WTC11 (cell line): ENCODE measurements around the gene LSM12. TPM values are rescaled to one million over a fixed set of nuclear protein-coding genes. Genes with fewer than 3 reads are reported as not detected.

Source experiments
- ATAC-seq: fragments of 200-7000 bp; cut with Tn5 transposase; 2 replicates; pipeline ENCODE4 v1.10.0; 2021; ENCODE audit warnings: mild to moderate bottlenecking, moderate library complexity
- CTCF ChIA-PET: fragments of 300-600 bp; sonication (Branson Sonifier 250); formaldehyde crosslinking; loops from one replicate; lab custom pipeline; 2021; ENCODE audit warnings: antibody characterized with exemption; lab: Charles Lee
- POLR2A ChIA-PET: fragments of 350-600 bp; sonication (Branson Sonifier 250); formaldehyde crosslinking; loops from one replicate; lab custom pipeline; 2021; ENCODE audit warnings: antibody characterized with exemption; lab: Charles Lee
- DNase-seq: peaks from one replicate; pipeline ENCODE4 v3.0.0; 2021; ENCODE audit warnings: low spot score
- H3K27ac Mint-ChIP-seq: 2 replicates; pipeline ENCODE4 v1.8.0; 2021; ENCODE audit warnings: mixed read lengths
- H3K27me3 Mint-ChIP-seq: 2 replicates; pipeline ENCODE4 v1.8.0; 2021; ENCODE audit warnings: low read depth, mild to moderate bottlenecking, moderate library complexity, mixed read lengths
- H3K36me3 Mint-ChIP-seq: 2 replicates; pipeline ENCODE4 v1.8.0; 2021; ENCODE audit warnings: mixed read lengths
- H3K4me1 Mint-ChIP-seq: 2 replicates; pipeline ENCODE4 v1.8.0; 2022; ENCODE audit warnings: mixed read lengths
- H3K4me3 Mint-ChIP-seq: 2 replicates; pipeline ENCODE4 v1.8.0; 2021; ENCODE audit warnings: mild to moderate bottlenecking, moderate library complexity, mixed read lengths
- H3K9me3 Mint-ChIP-seq: 2 replicates; pipeline ENCODE4 v1.8.0; 2021; ENCODE audit warnings: mixed read lengths
- CREB1 ChIP-seq: sonication (generic); formaldehyde crosslinking; IDR thresholded peaks from 2 replicates; pipeline ENCODE4 v1.8.0; 2023; ENCODE audit warnings: mild to moderate bottlenecking, missing genetic modification reagents
- CREM ChIP-seq: sonication (generic); formaldehyde crosslinking; IDR thresholded peaks from 2 replicates; pipeline ENCODE4 v1.8.1; 2022; ENCODE audit warnings: mild to moderate bottlenecking, missing genetic modification reagents, moderate library complexity
- EMX1 ChIP-seq: fragments of 250-450 bp; sonication (Bioruptor Pico); IDR thresholded peaks from 2 replicates; pipeline ENCODE4 v1.8.0; 2021; ENCODE audit warnings: mild to moderate bottlenecking
- ETV6 ChIP-seq: sonication (generic); formaldehyde crosslinking; IDR thresholded peaks from 2 replicates; pipeline ENCODE4 v1.8.1; 2022; ENCODE audit warnings: mild to moderate bottlenecking, missing genetic modification reagents
- FOXP1 ChIP-seq: sonication (generic); formaldehyde crosslinking; IDR thresholded peaks from 2 replicates; pipeline ENCODE4 v1.8.0; 2022; ENCODE audit warnings: missing genetic modification reagents, mild to moderate bottlenecking, moderate library complexity, borderline replicate concordance
- NR3C1 ChIP-seq: sonication (generic); formaldehyde crosslinking; conservative IDR thresholded peaks from 2 replicates; pipeline ENCODE4 v1.8.1; 2023; ENCODE audit warnings: low read depth, mild to moderate bottlenecking, missing genetic modification reagents
- SP1 ChIP-seq: sonication (generic); formaldehyde crosslinking; conservative IDR thresholded peaks from 2 replicates; pipeline ENCODE4 v1.8.1; 2022; ENCODE audit warnings: missing genetic modification reagents
- ZBTB21 ChIP-seq: sonication (generic); formaldehyde crosslinking; IDR thresholded peaks from 2 replicates; pipeline ENCODE4 v1.8.1; 2023; ENCODE audit warnings: mild to moderate bottlenecking, missing genetic modification reagents, borderline replicate concordance
- total RNA-seq: library from RNA; stranded (reverse); gene quantifications from 3 replicates; pipeline ENCODE4 v1.2.3, GENCODE V29; 2021
- TF ChIP-seq, protein P1 (sequence below): fragments of 250-450 bp; sonication (Bioruptor Pico); conservative IDR thresholded peaks from 2 replicates; pipeline ENCODE4 v1.9.0; 2021; ENCODE audit warnings: mild to moderate bottlenecking
- TF ChIP-seq, protein P2 (sequence below): sonication (generic); formaldehyde crosslinking; IDR thresholded peaks from 2 replicates; pipeline ENCODE4 v1.8.1; 2023; ENCODE audit warnings: mild to moderate bottlenecking, missing genetic modification reagents, moderate library complexity
- TF ChIP-seq, protein P3 (sequence below): sonication (generic); formaldehyde crosslinking; IDR thresholded peaks from 2 replicates; pipeline ENCODE4 v1.8.0; 2022; ENCODE audit warnings: mild to moderate bottlenecking, missing genetic modification reagents
- TF ChIP-seq, protein P4 (sequence below): fragments of 250-450 bp; sonication (Bioruptor Pico); IDR thresholded peaks from 2 replicates; pipeline ENCODE4 v1.9.0; 2021; ENCODE audit warnings: mild to moderate bottlenecking
- TF ChIP-seq, protein P5 (sequence below): sonication (generic); formaldehyde crosslinking; IDR thresholded peaks from 2 replicates; pipeline ENCODE4 v1.8.0; 2023; ENCODE audit warnings: mild to moderate bottlenecking, missing genetic modification reagents
- TF ChIP-seq, protein P6 (sequence below): sonication (generic); formaldehyde crosslinking; IDR thresholded peaks from 2 replicates; pipeline ENCODE4 v1.8.1; 2022; ENCODE audit warnings: mild to moderate bottlenecking, missing genetic modification reagents, moderate library complexity, borderline replicate concordance
- TF ChIP-seq, protein P7 (sequence below): sonication (generic); formaldehyde crosslinking; IDR thresholded peaks from 2 replicates; pipeline ENCODE4 v1.8.0; 2023; ENCODE audit warnings: missing genetic modification reagents, mild to moderate bottlenecking, borderline replicate concordance
- TF ChIP-seq, protein P8 (sequence below): sonication (generic); formaldehyde crosslinking; IDR thresholded peaks from 2 replicates; pipeline ENCODE4 v1.8.1; 2023; ENCODE audit warnings: mild to moderate bottlenecking, missing genetic modification reagents
- TF ChIP-seq, protein P9 (sequence below): fragments of 200-600 bp; IDR thresholded peaks from 2 replicates; pipeline ENCODE4 v1.8.0; 2022; ENCODE audit warnings: antibody characterized with exemption

LSM12 gene
- total RNA-seq, 1 experiment from 2014 or later: 102 TPM

DNA sequence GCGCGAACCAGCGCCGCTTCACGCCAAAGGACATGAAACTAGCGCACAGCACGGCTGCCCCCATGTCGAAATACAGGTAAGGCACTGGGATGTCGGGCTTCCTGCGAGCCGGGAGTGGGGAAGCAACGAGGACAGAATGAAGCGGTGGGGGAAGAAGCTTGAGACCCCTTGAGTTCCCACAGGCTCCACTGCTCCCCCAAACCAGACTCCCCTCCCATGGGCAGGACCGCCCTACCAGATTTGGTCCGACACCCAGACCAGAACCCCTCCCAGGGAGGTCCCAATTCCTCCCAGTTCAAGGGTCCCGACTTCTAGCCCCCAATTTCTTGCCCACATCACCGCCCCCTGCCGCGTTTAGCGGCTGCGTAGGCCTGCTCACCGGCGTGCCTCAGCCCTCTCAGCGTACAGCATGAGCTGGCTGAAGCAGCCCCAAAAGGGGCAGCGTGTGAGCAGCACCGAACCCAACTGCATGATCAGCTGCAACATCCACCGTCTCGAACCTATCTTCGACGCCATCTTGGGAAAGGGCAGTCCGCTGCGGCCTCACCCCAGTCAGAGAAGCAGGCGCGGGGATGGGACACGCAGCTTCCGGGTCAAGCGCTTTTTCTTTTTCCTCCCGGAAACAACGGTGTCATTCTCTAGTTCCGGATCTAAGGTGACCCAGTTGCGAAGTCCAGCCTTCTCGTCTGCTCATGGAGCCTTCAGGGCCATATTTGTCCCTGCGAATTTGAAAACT is 51.9 kb downstream of the LSM12 start, which contains the start of gene TMEM101 (continued):
- TF ChIP-seq, protein P1, sequence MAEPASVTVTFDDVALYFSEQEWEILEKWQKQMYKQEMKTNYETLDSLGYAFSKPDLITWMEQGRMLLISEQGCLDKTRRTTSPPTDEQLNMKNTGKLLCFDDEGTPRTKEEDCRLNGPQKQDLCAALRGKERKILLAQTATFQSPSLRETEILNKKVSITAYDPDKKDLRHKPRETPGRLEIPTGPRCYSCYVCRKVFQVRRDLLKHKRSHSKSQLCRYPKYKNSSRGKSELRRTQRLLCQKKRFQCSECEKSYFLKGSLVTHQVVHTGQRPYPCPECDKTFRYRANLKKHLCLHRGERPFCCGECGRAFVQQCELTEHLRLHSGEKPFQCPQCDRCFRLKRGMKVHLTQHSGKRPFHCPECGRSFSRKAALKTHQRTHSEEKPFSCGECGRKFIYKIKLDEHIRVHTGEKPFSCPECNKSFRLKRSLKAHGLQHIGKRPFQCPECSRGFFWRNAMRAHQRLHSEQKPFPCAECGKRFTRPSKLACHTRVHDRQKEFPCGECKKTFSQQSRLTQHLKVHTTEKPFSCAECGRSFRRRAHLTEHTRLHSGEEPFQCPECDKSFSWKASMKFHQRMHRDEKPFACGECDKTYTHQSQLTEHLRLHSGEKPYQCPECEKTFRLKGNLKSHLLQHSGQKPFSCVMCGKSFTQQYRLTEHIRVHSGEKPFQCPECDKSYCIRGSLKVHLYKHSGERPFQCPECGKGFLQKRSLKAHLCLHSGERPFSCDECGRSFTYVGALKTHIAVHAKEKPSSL (CRISPR knock-in tag): no peak
- TF ChIP-seq ETV6 (CRISPR knock-in tag) (peak; percentile 54; the same call in 1 of the 2 replicates), FOXP1 (CRISPR knock-in tag) (peak; percentile 73; the same call in 1 of the 2 replicates), ZBTB21 (CRISPR knock-in tag) (0 out of 2 replicates have a peak, but pooled peaks have one; percentile 17), CREB1 (peak; percentile 79), CREM (CRISPR knock-in tag) (peak; percentile 93), EMX1 (CRISPR knock-in tag) (peak; percentile 79; the same call in 1 of the 2 replicates)
- TF ChIP-seq, protein P2, sequence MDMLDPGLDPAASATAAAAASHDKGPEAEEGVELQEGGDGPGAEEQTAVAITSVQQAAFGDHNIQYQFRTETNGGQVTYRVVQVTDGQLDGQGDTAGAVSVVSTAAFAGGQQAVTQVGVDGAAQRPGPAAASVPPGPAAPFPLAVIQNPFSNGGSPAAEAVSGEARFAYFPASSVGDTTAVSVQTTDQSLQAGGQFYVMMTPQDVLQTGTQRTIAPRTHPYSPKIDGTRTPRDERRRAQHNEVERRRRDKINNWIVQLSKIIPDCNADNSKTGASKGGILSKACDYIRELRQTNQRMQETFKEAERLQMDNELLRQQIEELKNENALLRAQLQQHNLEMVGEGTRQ (CRISPR knock-in tag): peak; percentile 72
- TF ChIP-seq, protein P3, sequence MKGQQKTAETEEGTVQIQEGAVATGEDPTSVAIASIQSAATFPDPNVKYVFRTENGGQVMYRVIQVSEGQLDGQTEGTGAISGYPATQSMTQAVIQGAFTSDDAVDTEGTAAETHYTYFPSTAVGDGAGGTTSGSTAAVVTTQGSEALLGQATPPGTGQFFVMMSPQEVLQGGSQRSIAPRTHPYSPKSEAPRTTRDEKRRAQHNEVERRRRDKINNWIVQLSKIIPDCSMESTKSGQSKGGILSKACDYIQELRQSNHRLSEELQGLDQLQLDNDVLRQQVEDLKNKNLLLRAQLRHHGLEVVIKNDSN (CRISPR knock-in tag): peak; percentile 68; the same call in 1 of the 2 replicates

DNA sequence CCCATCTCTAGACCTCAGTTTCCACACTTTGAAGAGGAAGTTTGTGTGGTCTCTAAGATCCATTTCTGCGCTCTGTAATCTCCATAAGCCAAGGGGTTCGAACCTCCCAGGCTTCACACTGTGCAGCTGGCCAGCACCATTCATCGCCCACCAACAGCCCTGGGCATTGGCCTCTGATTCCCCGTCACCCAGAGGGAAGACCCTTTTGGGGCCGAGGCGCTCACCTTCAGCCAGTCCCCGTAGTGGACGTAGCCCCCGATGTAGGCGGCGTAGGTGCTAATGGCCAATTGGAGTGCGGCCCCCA is 52.4 kb downstream of the LSM12 start:
- ChIA-PET POLR2A (interaction anchor here (1.0 to 1.3 kb wide), 2 partner anchors 9 to 97 kb away, joined by 3 to 5 read pairs; no protein-coding TSS in a partner anchor), CTCF (interaction anchor here (1.0 to 1.6 kb wide), 3 partner anchors 28 to 104 kb away, joined by 4 to 9 read pairs (median 5); no protein-coding TSS in a partner anchor)
- H3K36me3 Mint-ChIP-seq: peaks cover 10% of the 10 kb centered on the region; the same call in 1 of the 2 replicates
- DNase-seq: no peak
- ATAC-seq: peak; percentile 73
- H3K27ac Mint-ChIP-seq: peak overlapping the region; percentile 100
- H3K9me3 Mint-ChIP-seq: no peaks in the 10 kb centered on the region
- peaks cover 8% of the 10 kb centered on the region for H3K4me1 Mint-ChIP-seq
- no peaks in the 10 kb centered on the region for H3K27me3 Mint-ChIP-seq
- peak overlapping the region; percentile 100 for H3K4me3 Mint-ChIP-seq
- TF ChIP-seq, protein P4, sequence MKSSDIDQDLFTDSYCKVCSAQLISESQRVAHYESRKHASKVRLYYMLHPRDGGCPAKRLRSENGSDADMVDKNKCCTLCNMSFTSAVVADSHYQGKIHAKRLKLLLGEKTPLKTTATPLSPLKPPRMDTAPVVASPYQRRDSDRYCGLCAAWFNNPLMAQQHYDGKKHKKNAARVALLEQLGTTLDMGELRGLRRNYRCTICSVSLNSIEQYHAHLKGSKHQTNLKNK (CRISPR knock-in tag): no peak
- TF ChIP-seq, protein P5, sequence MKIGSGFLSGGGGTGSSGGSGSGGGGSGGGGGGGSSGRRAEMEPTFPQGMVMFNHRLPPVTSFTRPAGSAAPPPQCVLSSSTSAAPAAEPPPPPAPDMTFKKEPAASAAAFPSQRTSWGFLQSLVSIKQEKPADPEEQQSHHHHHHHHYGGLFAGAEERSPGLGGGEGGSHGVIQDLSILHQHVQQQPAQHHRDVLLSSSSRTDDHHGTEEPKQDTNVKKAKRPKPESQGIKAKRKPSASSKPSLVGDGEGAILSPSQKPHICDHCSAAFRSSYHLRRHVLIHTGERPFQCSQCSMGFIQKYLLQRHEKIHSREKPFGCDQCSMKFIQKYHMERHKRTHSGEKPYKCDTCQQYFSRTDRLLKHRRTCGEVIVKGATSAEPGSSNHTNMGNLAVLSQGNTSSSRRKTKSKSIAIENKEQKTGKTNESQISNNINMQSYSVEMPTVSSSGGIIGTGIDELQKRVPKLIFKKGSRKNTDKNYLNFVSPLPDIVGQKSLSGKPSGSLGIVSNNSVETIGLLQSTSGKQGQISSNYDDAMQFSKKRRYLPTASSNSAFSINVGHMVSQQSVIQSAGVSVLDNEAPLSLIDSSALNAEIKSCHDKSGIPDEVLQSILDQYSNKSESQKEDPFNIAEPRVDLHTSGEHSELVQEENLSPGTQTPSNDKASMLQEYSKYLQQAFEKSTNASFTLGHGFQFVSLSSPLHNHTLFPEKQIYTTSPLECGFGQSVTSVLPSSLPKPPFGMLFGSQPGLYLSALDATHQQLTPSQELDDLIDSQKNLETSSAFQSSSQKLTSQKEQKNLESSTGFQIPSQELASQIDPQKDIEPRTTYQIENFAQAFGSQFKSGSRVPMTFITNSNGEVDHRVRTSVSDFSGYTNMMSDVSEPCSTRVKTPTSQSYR (CRISPR knock-in tag): no peak
- TF ChIP-seq NR3C1 (no peak), SP1 (no peak)
- TF ChIP-seq, protein P6, sequence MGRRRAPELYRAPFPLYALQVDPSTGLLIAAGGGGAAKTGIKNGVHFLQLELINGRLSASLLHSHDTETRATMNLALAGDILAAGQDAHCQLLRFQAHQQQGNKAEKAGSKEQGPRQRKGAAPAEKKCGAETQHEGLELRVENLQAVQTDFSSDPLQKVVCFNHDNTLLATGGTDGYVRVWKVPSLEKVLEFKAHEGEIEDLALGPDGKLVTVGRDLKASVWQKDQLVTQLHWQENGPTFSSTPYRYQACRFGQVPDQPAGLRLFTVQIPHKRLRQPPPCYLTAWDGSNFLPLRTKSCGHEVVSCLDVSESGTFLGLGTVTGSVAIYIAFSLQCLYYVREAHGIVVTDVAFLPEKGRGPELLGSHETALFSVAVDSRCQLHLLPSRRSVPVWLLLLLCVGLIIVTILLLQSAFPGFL (CRISPR knock-in tag): no peak
- TF ChIP-seq, protein P7, sequence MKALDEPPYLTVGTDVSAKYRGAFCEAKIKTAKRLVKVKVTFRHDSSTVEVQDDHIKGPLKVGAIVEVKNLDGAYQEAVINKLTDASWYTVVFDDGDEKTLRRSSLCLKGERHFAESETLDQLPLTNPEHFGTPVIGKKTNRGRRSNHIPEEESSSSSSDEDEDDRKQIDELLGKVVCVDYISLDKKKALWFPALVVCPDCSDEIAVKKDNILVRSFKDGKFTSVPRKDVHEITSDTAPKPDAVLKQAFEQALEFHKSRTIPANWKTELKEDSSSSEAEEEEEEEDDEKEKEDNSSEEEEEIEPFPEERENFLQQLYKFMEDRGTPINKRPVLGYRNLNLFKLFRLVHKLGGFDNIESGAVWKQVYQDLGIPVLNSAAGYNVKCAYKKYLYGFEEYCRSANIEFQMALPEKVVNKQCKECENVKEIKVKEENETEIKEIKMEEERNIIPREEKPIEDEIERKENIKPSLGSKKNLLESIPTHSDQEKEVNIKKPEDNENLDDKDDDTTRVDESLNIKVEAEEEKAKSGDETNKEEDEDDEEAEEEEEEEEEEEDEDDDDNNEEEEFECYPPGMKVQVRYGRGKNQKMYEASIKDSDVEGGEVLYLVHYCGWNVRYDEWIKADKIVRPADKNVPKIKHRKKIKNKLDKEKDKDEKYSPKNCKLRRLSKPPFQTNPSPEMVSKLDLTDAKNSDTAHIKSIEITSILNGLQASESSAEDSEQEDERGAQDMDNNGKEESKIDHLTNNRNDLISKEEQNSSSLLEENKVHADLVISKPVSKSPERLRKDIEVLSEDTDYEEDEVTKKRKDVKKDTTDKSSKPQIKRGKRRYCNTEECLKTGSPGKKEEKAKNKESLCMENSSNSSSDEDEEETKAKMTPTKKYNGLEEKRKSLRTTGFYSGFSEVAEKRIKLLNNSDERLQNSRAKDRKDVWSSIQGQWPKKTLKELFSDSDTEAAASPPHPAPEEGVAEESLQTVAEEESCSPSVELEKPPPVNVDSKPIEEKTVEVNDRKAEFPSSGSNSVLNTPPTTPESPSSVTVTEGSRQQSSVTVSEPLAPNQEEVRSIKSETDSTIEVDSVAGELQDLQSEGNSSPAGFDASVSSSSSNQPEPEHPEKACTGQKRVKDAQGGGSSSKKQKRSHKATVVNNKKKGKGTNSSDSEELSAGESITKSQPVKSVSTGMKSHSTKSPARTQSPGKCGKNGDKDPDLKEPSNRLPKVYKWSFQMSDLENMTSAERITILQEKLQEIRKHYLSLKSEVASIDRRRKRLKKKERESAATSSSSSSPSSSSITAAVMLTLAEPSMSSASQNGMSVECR (CRISPR knock-in tag): no peak
- TF ChIP-seq, protein P8, sequence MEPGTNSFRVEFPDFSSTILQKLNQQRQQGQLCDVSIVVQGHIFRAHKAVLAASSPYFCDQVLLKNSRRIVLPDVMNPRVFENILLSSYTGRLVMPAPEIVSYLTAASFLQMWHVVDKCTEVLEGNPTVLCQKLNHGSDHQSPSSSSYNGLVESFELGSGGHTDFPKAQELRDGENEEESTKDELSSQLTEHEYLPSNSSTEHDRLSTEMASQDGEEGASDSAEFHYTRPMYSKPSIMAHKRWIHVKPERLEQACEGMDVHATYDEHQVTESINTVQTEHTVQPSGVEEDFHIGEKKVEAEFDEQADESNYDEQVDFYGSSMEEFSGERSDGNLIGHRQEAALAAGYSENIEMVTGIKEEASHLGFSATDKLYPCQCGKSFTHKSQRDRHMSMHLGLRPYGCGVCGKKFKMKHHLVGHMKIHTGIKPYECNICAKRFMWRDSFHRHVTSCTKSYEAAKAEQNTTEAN (CRISPR knock-in tag): no peak
- TF ChIP-seq, protein P9, sequence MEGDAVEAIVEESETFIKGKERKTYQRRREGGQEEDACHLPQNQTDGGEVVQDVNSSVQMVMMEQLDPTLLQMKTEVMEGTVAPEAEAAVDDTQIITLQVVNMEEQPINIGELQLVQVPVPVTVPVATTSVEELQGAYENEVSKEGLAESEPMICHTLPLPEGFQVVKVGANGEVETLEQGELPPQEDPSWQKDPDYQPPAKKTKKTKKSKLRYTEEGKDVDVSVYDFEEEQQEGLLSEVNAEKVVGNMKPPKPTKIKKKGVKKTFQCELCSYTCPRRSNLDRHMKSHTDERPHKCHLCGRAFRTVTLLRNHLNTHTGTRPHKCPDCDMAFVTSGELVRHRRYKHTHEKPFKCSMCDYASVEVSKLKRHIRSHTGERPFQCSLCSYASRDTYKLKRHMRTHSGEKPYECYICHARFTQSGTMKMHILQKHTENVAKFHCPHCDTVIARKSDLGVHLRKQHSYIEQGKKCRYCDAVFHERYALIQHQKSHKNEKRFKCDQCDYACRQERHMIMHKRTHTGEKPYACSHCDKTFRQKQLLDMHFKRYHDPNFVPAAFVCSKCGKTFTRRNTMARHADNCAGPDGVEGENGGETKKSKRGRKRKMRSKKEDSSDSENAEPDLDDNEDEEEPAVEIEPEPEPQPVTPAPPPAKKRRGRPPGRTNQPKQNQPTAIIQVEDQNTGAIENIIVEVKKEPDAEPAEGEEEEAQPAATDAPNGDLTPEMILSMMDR: no peak
